H1 (cell line): ENCODE data around the gene ZBTB47. TPM values are rescaled to one million over a fixed set of nuclear protein-coding genes. Genes with fewer than 3 reads are reported as not detected.

ENCODE experiments used
- CTBP2 ChIP-seq: IDR thresholded peaks from 2 replicates; pipeline ENCODE4 v1.7.0; 2011; ENCODE audit warnings: borderline replicate concordance, mild to moderate bottlenecking, moderate library complexity, mixed read lengths, low read length; ENCODE audit not compliant: insufficient read depth, insufficient read length
- EGR1 ChIP-seq: IDR thresholded peaks from 2 replicates; pipeline ENCODE4 v1.6.1; 2011; ENCODE audit warnings: low read depth, low read length, borderline replicate concordance
- JUN ChIP-seq: IDR thresholded peaks from 2 replicates; pipeline ENCODE4 v1.6.1; 2011; ENCODE audit warnings: low read depth, mild to moderate bottlenecking, improper control_type of control experiment, low read length
- POU5F1 ChIP-seq: IDR thresholded peaks from 2 replicates; pipeline ENCODE4 v1.6.1; 2011; ENCODE audit warnings: low read depth, mild to moderate bottlenecking, low read length, moderate library complexity
- RAD21 ChIP-seq, 2 experiments: IDR thresholded peaks in 1 of 2; conservative IDR thresholded peaks in 1 of 2; 2 replicates each; pipeline ENCODE4 v1.6.1; 2011; ENCODE audit warnings: low read depth in 2 of 2, low read length in 2 of 2, improper control_type of control experiment in 1 of 2, inconsistent platforms in 1 of 2, mild to moderate bottlenecking in 1 of 2, moderate library complexity in 1 of 2
- TAF7 ChIP-seq: optimal IDR thresholded peaks from 2 replicates; pipeline ENCODE3; 2011; ENCODE audit warnings: low read depth, mild to moderate bottlenecking, inconsistent platforms, low read length, moderate library complexity, borderline replicate concordance
- polyA plus RNA-seq, 7 experiments: library from polyadenylated mRNA; depleted of rRNA in 3 of 7; stranded (reverse) in 5 of 7; unstranded in 2 of 7; fragments of >200 nt in 5 of 7; fragments of 200-250 nt in 2 of 7; gene quantifications; 1 replicate in 5 of 7; 2 replicates in 1 of 7; 4 replicates in 1 of 7; pipeline versions ENCODE4 v1.2.1 to v1.2.3, GENCODE V29; 2011 to 2013; ENCODE audit warnings: missing spikeins in 2 of 7, mixed read lengths in 2 of 7
- total RNA-seq: library from RNA; stranded (reverse); fragmentation: NEBNext Ultra II Directional; extraction: Animal tissue kit (Norgen Biotek cat#: 25700); gene quantifications from 2 replicates; pipeline ENCODE4 v1.2.1, GENCODE V29; 2021

The ZBTB47 gene
- total and polyA plus RNA-seq, 2 of the 8 experiments (the other 6 are each of a cell fraction or from before 2014, with no cell fraction given), result 2.8 to 4.1 TPM

GRCh38 chr3:42666577-42666998, 13.1 kb downstream of the ZBTB47 start (continued):
- TF ChIP-seq TAF7, result no peak
- no peak for TF ChIP-seq JUN
- TF ChIP-seq EGR1, result no peak
- TF ChIP-seq CTBP2, result no peak
- no peak for TF ChIP-seq RAD21 (IDR thresholded peaks at IDR 0.05 in 1 of 2, conservative IDR thresholded peaks at IDR 0.05 in 1 of 2; ENCODE audit: low read depth in 2 of 2, low read length in 2 of 2)
- no peak for TF ChIP-seq POU5F1
